DMS153 (cell line): Measurements from ENCODE around the gene STN1.
A peak's percentile ranks its signal among the peaks of the same experiment; 100 is the strongest.

Experiments
- DNase-seq: peaks from one replicate; lab custom pipeline; 2025; lab: John Stamatoyannopoulos, UW

Gene STN1

GRCh38 chr10:103918053-103918846 is at the start of gene STN1:
TSS of gene STN1 (minus strand) at chr10:103918184. CDS start at chr10:103917594, 590 bp downstream.
- peak; percentile 90 for DNase-seq

GRCh38 chr10:103967448-103968071 is 49.6 kb upstream of the STN1 start:
- no peak for DNase-seq

- DNase-seq = peak; percentile 61
Measured at GRCh38 chr10:103966671-103967447, 48.9 kb upstream of the STN1 start, which contains the start of gene SLK. TSS of gene SLK (plus strand) at chr10:103967140. CDS start at chr10:103967746, 606 bp downstream.

- DNase-seq = no peak
Measured at GRCh38 chr10:103960103-103960502, 42.1 kb upstream of the STN1 start.

GRCh38 chr10:103958996-103959395 is 41.0 kb upstream of the STN1 start:
- no peak for DNase-seq

GRCh38 chr10:103954543-103954942 is 36.6 kb upstream of the STN1 start:
- no peak for DNase-seq

GRCh38 chr10:103951942-103952341 is 34.0 kb upstream of the STN1 start:
- DNase-seq = peak; percentile 68

- DNase-seq = no peak
Measured at GRCh38 chr10:103951183-103951582, 33.2 kb upstream of the STN1 start.

- DNase-seq = no peak
Measured at GRCh38 chr10:103949728-103950127, 31.7 kb upstream of the STN1 start.

GRCh38 chr10:103947799-103948516 is 30.0 kb upstream of the STN1 start:
- DNase-seq = no peak

- DNase-seq = no peak
Measured at GRCh38 chr10:103942866-103943265, 24.9 kb upstream of the STN1 start.

GRCh38 chr10:103941801-103942200 is 23.8 kb upstream of the STN1 start:
- DNase-seq = no peak

- no peak for DNase-seq
Measured at GRCh38 chr10:103939522-103939921, 21.5 kb upstream of the STN1 start.

- DNase-seq = no peak
Measured at GRCh38 chr10:103936022-103936421, 18.0 kb upstream of the STN1 start.

- no peak for DNase-seq
Measured at GRCh38 chr10:103934308-103934707, 16.3 kb upstream of the STN1 start.

- no peak for DNase-seq
Measured at GRCh38 chr10:103933557-103934121, 15.7 kb upstream of the STN1 start.

GRCh38 chr10:103932971-103933370 is 15.0 kb upstream of the STN1 start:
- DNase-seq = no peak

GRCh38 chr10:103932271-103932670 is 14.3 kb upstream of the STN1 start:
- no peak for DNase-seq

- no peak for DNase-seq
Measured at GRCh38 chr10:103931603-103932002, 13.6 kb upstream of the STN1 start.

- DNase-seq = no peak
Measured at GRCh38 chr10:103930881-103931280, 12.9 kb upstream of the STN1 start.

- DNase-seq = no peak
Measured at GRCh38 chr10:103930449-103930848, 12.5 kb upstream of the STN1 start.
